ENCODE results near the gene PLXNA4.
"Not testable (repeated sequence)": the region's sequence is repeated elsewhere in the genome, so short reads cannot be mapped to it uniquely, and the experiment has no call there.

PLXNA4 gene

GRCh38 chr7:132397070-132397469, 179.2 kb downstream of the PLXNA4 start:
- DNase-seq (ENCODE audit: low read depth) = no peak
- H3K4me3 ChIP-seq (ENCODE audit: low read depth, low read length) = no peak overlapping the region
- no peak for TF ChIP-seq POLR2A (IDR thresholded peaks at IDR 0.05; ENCODE audit: extremely low read depth, insufficient read length)

- H3K4me3 ChIP-seq (ENCODE audit: low read depth, low read length) = no peak overlapping the region
- no peak for DNase-seq (ENCODE audit: low read depth)
- TF ChIP-seq MYC (IDR thresholded peaks at IDR 0.05; ENCODE audit: low read depth, low read length) (no peak), POLR2A (IDR thresholded peaks at IDR 0.05; ENCODE audit: extremely low read depth, insufficient read length) (no peak), CTCF (IDR thresholded peaks at IDR 0.05; ENCODE audit: low read depth, low read length) (no peak), MAX (IDR thresholded peaks at IDR 0.05; ENCODE audit: low read depth, low read length) (no peak)
These were observed 180.9 kb downstream of the PLXNA4 start for GRCh38 chr7:132395361-132395760.

GRCh38 chr7:132394283-132395198, 181.7 kb downstream of the PLXNA4 start:
- peak; percentile 24 for DNase-seq (ENCODE audit: low read depth)
- TF ChIP-seq CTCF (IDR thresholded peaks at IDR 0.05; ENCODE audit: low read depth, low read length) (peak; percentile 22), MYC (IDR thresholded peaks at IDR 0.05; ENCODE audit: low read depth, low read length) (no peak)
- no peak overlapping the region for H3K4me3 ChIP-seq (ENCODE audit: low read depth, low read length)

- no peak for DNase-seq (ENCODE audit: low read depth)
- no peak overlapping the region for H3K4me3 ChIP-seq (ENCODE audit: low read depth, low read length)
- TF ChIP-seq MAX (IDR thresholded peaks at IDR 0.05; ENCODE audit: low read depth, low read length) = no peak
- TF ChIP-seq CTCF (IDR thresholded peaks at IDR 0.05; ENCODE audit: low read depth, low read length) = no peak
- no peak for TF ChIP-seq MYC (IDR thresholded peaks at IDR 0.05; ENCODE audit: low read depth, low read length)
- TF ChIP-seq POLR2A (IDR thresholded peaks at IDR 0.05; ENCODE audit: extremely low read depth, insufficient read length) = no peak
These were observed 182.4 kb downstream of the PLXNA4 start for GRCh38 chr7:132393789-132394261.

GRCh38 chr7:132392713-132393112, 183.6 kb downstream of the PLXNA4 start:
- H3K4me3 ChIP-seq (ENCODE audit: low read depth, low read length) = no peak overlapping the region
- DNase-seq (ENCODE audit: low read depth) = no peak
- TF ChIP-seq POLR2A (IDR thresholded peaks at IDR 0.05; ENCODE audit: extremely low read depth, insufficient read length) (no peak), CTCF (IDR thresholded peaks at IDR 0.05; ENCODE audit: low read depth, low read length) (no peak), MAX (IDR thresholded peaks at IDR 0.05; ENCODE audit: low read depth, low read length) (no peak), MYC (IDR thresholded peaks at IDR 0.05; ENCODE audit: low read depth, low read length) (no peak)

- no peak for DNase-seq (ENCODE audit: low read depth)
- no peak overlapping the region for H3K4me3 ChIP-seq (ENCODE audit: low read depth, low read length)
- no peak for TF ChIP-seq MAX (IDR thresholded peaks at IDR 0.05; ENCODE audit: low read depth, low read length)
These were observed 185.6 kb downstream of the PLXNA4 start for GRCh38 chr7:132390705-132391104.

- H3K4me3 ChIP-seq (ENCODE audit: low read depth, low read length); DNase-seq (ENCODE audit: low read depth): not testable (repeated sequence)
These were observed 186.2 kb downstream of the PLXNA4 start for GRCh38 chr7:132390049-132390448.
